ENCODE results near the gene OR4E1. TPM values are rescaled to one million over a fixed set of nuclear protein-coding genes. Genes with fewer than 3 reads are reported as not detected.
"Not testable (repeated sequence)": the region's sequence is repeated elsewhere in the genome, so short reads cannot be mapped to it uniquely, and the experiment has no call there.

The OR4E1 gene
- total RNA-seq, 6 donors from 2014 or later, result not detected

DNA sequence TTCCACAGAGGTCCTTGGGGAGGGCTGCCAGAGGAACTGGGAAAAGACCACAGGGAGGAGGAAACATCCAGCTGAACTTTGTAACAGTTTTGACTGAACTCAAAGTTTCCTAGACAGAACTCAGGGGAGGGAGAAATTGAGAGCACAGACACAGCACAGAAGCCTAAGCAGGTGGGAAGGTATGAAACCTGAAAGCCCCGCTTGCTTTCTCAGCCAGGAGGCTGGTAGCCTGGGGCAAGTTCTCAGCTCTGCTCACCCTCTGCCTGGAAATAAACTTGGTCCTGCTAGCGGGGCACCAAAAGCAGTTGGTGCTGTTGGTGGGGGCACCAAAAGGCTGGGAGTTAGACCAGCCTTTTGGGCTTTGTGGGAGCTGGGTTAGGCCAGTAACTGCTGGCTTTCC is 25.9 kb upstream of the OR4E1 start:
- ATAC-seq (ENCODE audit: low FRiP score in 2 of 2) (no peak), DNase-seq (no peak)
- no peaks in the 10 kb centered on the region for H3K27me3 ChIP-seq
- H3K9me3 ChIP-seq, result no peaks in the 10 kb centered on the region
- 90 to 93% methylated on average over 2 of the region's 2 CpGs for WGBS, 2 donors
- no peaks in the 10 kb centered on the region for H3K36me3 ChIP-seq
- H3K4me3 ChIP-seq, result no peak overlapping the region
- peaks cover 0 to 4% (median 0%) of the 10 kb centered on the region in 4 donors for H3K4me1 ChIP-seq
- H3K27ac ChIP-seq, result no peak overlapping the region
- TF ChIP-seq EP300 (IDR thresholded peaks at IDR 0.05) (no peak), POLR2AphosphoS5 (IDR thresholded peaks at IDR 0.05) (no peak), POLR2A (IDR thresholded peaks at IDR 0.05) (no peak)
- TF ChIP-seq, protein P1, sequence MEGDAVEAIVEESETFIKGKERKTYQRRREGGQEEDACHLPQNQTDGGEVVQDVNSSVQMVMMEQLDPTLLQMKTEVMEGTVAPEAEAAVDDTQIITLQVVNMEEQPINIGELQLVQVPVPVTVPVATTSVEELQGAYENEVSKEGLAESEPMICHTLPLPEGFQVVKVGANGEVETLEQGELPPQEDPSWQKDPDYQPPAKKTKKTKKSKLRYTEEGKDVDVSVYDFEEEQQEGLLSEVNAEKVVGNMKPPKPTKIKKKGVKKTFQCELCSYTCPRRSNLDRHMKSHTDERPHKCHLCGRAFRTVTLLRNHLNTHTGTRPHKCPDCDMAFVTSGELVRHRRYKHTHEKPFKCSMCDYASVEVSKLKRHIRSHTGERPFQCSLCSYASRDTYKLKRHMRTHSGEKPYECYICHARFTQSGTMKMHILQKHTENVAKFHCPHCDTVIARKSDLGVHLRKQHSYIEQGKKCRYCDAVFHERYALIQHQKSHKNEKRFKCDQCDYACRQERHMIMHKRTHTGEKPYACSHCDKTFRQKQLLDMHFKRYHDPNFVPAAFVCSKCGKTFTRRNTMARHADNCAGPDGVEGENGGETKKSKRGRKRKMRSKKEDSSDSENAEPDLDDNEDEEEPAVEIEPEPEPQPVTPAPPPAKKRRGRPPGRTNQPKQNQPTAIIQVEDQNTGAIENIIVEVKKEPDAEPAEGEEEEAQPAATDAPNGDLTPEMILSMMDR (IDR thresholded peaks at IDR 0.05), result no peak

GRCh38 chr14:21698538-21698937 is 24.9 kb upstream of the OR4E1 start:
- 47 to 49% methylated on average over 2 of the region's 3 CpGs for WGBS, 2 donors
- not testable (repeated sequence) for DNase-seq; H3K4me3 ChIP-seq; H3K36me3 ChIP-seq; H3K27me3 ChIP-seq; ATAC-seq (ENCODE audit: low FRiP score in 2 of 2); H3K9me3 ChIP-seq; H3K4me1 ChIP-seq; H3K27ac ChIP-seq

DNA sequence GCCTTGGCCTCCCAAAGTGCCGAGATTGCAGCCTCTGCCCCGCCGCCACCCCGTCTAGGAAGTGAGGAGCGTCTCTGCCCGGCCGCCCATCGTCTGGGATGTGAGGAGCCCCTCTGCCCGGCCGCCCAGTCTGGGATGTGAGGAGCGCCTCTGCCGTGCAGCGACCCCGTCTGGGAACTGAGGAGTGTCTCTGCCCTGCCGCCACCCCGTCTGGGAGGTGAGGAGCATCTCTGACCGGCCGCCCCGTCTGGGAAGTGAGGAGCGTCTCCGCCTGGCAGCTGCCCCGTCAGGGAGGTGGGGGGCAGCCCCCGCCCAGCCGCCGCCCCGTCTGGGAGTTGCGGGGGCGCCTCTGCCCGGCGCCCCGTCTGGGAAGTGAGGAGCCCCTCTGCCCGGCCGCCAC is 24.0 kb upstream of the OR4E1 start:
- not testable (repeated sequence) for H3K4me3 ChIP-seq; H3K4me1 ChIP-seq; H3K9me3 ChIP-seq; H3K36me3 ChIP-seq; H3K27ac ChIP-seq; H3K27me3 ChIP-seq; ATAC-seq (ENCODE audit: low FRiP score in 2 of 2)
- DNase-seq, result peak in 1 of 2 donors; percentile 73
- 91 to 98% methylated on average over 5 to 30 of the region's 33 CpGs for WGBS, 2 donors

DNA sequence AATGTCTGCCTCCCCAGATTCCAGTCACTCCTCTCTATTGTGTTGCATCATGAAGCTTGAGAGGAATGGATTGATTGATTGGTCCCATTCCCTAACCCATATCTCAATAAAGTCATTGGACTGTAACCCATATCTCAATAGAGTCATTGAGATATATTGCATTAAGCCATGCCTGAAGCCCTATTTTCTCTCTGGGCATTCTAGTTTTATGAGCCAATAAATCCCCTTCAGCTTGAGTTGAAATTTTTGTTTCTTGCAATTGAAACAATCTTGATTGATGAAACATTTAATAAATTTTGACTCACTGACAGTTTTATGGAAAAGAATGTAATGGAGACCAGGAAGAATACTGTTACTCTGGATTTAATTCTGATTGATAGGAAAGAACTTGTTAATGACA is 20.8 kb upstream of the OR4E1 start:
- Histone ChIP-seq H3K27ac (no peak overlapping the region), H3K36me3 (no peaks in the 10 kb centered on the region), H3K9me3 (no peaks in the 10 kb centered on the region), H3K4me1 (no peaks in the 10 kb centered on the region), H3K27me3 (no peaks in the 10 kb centered on the region), H3K4me3 (no peak overlapping the region)
- no peak for ATAC-seq (ENCODE audit: low FRiP score in 2 of 2)
- DNase-seq, result no peak
- TF ChIP-seq POLR2A (IDR thresholded peaks at IDR 0.05) (no peak), EP300 (IDR thresholded peaks at IDR 0.05) (no peak), POLR2AphosphoS5 (IDR thresholded peaks at IDR 0.05) (no peak)
- TF ChIP-seq, protein P1 (IDR thresholded peaks at IDR 0.05), result no peak

DNA sequence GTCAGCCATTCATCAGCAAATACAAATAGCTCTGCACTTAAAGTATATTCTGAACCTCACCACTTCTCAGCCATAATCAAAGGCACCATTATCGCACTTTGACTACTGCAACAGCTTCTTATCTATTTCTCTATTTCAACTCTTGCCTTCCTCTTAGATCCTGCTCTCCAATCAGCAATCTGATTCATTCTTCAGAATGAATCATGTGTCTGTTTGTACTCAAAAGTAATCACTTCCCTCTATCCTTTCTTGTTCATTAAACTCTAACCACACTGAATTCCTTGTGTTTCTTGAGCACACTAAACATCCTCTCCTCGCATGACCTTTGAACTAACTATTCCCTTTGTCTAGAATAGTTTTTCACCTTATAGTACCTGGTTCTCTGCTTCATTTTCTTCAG is 12.8 kb upstream of the OR4E1 start:
- Histone ChIP-seq H3K27me3 (no peaks in the 10 kb centered on the region), H3K36me3 (no peaks in the 10 kb centered on the region), H3K27ac (no peak overlapping the region), H3K4me1 (no peaks in the 10 kb centered on the region), H3K4me3 (no peak overlapping the region), H3K9me3 (no peaks in the 10 kb centered on the region)
- ATAC-seq (ENCODE audit: low FRiP score in 2 of 2) (no peak), DNase-seq (no peak)
- TF ChIP-seq EP300 (IDR thresholded peaks at IDR 0.05), result no peak
- no peak for TF ChIP-seq POLR2AphosphoS5 (IDR thresholded peaks at IDR 0.05)
- TF ChIP-seq, protein P1 (IDR thresholded peaks at IDR 0.05), result no peak
- no peak for TF ChIP-seq POLR2A (IDR thresholded peaks at IDR 0.05)
- 83 to 84% methylated on average over 2 of the region's 2 CpGs for WGBS, 2 donors

GRCh38 chr14:21680072-21680471 is 6.5 kb upstream of the OR4E1 start:
- no peaks in the 10 kb centered on the region for H3K27me3 ChIP-seq
- no peak overlapping the region for H3K4me3 ChIP-seq
- H3K27ac ChIP-seq, result no peak overlapping the region
- peaks cover 0 to 4% (median 0%) of the 10 kb centered on the region in 4 donors for H3K9me3 ChIP-seq
- TF ChIP-seq POLR2AphosphoS5 (IDR thresholded peaks at IDR 0.05) (no peak), POLR2A (IDR thresholded peaks at IDR 0.05) (no peak), EP300 (IDR thresholded peaks at IDR 0.05) (no peak)
- TF ChIP-seq, protein P1 (IDR thresholded peaks at IDR 0.05), result no peak
- no peaks in the 10 kb centered on the region for H3K4me1 ChIP-seq
- no peak for ATAC-seq (ENCODE audit: low FRiP score in 2 of 2)
- no peaks in the 10 kb centered on the region for H3K36me3 ChIP-seq
- WGBS, 2 donors, result 70 to 87% methylated on average over 2 of the region's 2 CpGs
- DNase-seq, result no peak

Data from upper lobe of left lung (tissue), 6 donors.